Stimulated activated CD8-positive, alpha-beta memory T cell treated with anti-CD3 and anti-CD28 coated beads, Interleukin-7, amount 100 ng/mL, for 4 hours (primary cell): Measurements from ENCODE around the gene EXOSC6.
"Not testable (repeated sequence)": the region's sequence is repeated elsewhere in the genome, so short reads cannot be mapped to it uniquely, and the experiment has no call there.

Experiments used
- DNase-seq, 2 donors: peaks; one replicate each; pipeline ENCODE4 v3.0.0-alpha.2; 2020; ENCODE audit warnings: low read depth in 2 of 2

The EXOSC6 gene

DNA sequence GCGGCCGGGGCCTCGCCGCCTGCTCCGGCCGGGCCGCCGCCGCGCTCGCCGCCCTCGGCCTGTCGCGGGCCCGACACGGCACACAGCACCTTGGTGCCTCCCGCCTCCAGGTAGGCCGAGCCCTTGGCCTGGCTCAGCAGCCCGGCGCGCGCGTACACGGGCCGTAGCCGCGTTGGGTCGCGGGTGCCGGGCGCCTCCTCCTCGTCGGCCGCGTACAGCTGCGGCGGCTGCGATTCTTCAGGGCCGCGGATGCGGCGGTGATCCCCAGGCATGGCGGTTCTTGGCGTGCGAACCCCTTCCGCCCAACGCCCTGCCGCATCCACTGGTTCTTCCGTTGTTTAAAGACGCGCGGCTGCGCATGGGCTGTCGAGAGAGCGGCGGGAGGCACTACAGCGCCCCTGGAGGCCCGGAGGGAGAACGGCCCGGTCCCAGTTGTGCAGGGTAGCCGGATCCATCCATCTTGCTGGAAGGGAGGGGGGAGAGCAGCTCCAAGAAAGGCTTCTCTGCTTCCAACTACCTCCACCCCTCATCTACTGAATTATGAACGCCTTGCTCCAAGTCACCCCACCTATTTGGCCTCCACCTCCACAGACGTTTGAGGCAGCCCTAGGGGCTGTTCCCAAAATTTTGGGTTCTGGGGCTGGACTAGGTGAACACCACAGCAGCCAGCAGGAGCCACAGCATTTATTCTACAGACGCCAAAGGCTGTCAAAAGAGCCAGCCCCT, at the start of gene EXOSC6:
Gene EXOSC6, minus strand, starts transcription at position 312 of the 726 bp plus-strand sequence. Its CDS starts 40 bp downstream, at position 272.
- peak; percentile 81 to 88 for DNase-seq

DNA sequence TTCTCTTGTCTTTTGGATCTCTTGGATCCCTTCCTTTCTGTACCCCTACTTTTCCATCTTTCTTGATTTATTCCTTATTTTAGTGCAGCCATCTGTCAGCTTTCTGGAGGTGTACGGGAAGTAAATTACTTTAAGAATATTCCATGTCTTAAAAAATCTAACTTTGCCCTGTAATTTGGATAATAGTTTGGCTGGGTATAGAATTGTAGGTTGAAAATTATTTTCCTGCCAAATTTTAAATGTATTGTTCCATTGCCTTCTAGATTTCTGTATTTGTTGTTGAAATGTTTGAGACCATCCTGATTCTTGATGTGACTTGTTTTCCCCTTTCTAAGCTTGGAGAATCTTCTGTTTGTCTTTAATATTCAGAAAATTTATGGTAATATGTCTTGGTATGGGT, 49.4 kb upstream of the EXOSC6 start:
- no peak for DNase-seq

DNA sequence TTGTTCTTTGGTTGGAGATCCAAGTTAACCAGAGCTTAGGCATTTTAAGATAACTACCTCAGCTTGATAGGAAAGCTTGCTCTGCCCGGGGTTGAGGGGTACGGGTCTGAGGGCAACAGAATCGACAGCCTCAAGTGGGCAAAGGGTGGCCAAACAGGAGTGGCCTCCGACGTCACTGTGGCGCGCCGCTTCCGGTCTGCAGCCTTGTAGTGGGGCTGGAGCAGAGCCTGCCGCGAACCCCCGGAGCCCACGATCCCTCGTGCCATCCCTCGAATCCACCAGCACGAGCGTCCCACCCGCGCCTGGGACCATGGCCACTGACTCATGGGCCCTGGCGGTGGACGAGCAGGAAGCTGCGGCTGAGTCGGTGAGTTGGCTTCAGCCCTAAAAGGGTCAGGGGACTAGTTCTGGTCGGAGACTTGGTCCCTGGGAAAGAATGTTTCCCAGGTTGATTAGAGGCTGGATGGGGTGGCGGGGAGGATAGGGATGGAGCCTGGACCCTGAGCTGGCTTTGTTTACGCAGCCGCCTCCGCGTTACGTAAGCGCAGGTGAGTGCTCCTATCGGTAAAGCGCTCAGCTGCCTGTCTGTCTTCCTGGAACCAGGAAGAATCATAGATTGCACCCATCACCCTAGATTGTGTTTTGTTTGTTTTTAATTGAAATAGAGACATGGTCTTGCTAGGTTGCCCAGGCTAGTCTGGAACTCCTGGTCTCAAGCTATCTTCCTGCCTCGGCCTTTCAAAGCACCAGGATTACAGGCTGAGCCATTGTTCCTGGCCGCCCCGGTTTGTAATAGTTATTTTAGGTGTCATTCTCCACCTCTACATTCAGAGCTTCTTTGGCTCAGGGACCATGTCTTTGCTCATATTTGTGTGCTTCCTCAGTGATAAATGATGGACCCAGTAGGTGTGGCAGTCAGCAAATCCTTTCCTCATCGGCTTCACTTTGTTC, 47.5 kb upstream of the EXOSC6 start, which contains the start of gene DDX19B:
Gene DDX19B, plus strand, starts transcription at position 199 of the 951 bp plus-strand sequence. Its CDS starts 112 bp downstream, at position 311.
- peak; percentile 13 to 50 for DNase-seq

GRCh38 chr16:70295634-70296033, 43.9 kb upstream of the EXOSC6 start:
- no peak for DNase-seq

GRCh38 chr16:70294385-70295025, 42.8 kb upstream of the EXOSC6 start:
- DNase-seq: no peak

GRCh38 chr16:70292148-70292547, 40.4 kb upstream of the EXOSC6 start:
- DNase-seq: not testable (repeated sequence)

DNA sequence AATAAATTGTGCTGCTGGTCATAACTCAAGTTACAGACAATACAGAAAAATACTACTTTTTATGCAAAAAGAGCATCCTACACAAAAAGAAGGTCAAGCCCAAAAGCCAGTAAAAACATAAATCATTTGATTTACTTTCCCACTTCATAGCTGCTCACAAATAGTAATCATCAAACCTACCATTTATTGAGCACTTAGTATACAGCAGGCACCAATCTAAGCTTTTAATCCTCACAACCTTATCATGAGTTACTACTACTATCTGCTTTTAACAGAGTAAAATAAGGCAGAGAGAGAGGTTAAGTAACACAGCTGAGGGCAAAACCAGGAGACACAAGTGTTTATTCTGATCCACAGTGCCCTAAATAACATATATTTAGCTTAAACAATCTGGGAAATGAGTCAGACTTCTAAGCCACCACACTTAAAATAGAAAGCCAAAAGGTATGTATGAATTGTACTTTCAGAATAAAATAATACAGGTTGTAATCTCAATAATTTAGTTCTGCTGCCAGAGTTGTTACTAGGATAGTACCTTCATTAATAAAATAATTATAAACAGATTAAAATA, 39.3 kb upstream of the EXOSC6 start:
- no peak for DNase-seq

DNA sequence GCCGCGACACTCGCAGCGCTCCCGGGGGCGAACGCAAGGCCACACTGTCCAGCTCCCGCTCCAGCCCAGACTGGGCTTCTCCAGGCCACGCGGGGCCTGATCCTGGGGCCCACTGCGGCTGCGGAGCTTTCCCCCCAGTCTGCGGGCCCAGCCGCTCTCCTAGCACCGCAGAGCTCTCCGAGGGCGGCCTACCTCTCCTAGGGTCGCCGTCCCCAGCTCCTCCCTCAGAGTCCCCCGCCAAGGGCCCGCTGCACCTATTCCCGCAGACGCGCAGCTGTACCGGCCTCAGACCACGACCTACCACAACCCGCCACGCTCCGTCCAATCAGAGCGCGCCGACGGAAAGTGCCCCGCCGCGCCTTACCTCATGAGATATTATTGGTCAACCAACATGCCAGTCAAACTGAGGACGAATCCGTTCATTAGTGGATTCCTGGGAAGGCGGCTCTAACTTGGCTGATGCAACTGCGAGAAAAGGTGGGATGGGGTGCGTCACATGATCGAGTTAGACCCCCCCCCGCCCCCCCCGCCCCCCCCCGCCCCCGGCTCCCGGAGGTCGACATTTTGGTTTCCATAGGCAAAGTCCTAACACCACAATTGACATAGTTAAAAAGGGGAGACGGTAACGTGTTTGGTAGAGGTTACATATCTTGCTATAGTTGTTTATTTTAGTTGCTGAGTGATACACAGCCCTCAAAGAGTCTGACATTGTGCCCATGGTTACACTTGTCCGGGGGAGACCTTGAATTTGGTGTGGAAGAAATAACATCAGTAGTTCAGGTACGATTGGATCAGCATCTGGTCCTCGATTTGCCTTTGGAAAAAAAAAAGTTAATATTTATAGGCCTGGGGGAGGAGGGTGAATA, 37.7 kb upstream of the EXOSC6 start, which contains the start of gene AARS1:
Gene AARS1, minus strand, starts transcription at position 278 of the 866 bp plus-strand sequence. CDS start 6,743 bp downstream, outside the sequence.
- peak; percentile 93 to 95 for DNase-seq

- not testable (repeated sequence) for DNase-seq
Observed at GRCh38 chr16:70287304-70287971, 35.7 kb upstream of the EXOSC6 start.

GRCh38 chr16:70276392-70276791, 24.7 kb upstream of the EXOSC6 start:
- no peak for DNase-seq

DNA sequence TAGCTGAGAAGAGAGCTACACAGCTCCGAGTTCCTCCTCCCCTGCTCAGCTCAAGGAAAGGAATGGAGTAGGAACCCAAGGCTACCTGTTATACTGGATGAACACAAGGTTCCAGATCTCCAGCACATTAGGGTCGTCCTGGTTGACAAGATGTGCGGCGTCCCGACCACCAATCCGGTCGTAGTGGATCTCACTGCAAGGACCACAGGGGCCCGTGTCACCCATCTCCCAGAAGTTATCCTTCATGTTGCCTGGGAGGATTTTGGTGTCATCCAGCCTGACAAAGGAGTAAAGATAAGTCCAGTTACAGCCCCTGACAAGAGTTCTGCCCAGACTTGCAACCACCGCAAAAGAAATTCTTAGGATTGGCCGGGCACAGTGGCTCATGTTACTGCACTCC, 20.0 kb upstream of the EXOSC6 start:
- DNase-seq: no peak

- no peak for DNase-seq
Observed at GRCh38 chr16:70270176-70270575, 18.4 kb upstream of the EXOSC6 start.

- no peak for DNase-seq
Observed at GRCh38 chr16:70269471-70269870, 17.7 kb upstream of the EXOSC6 start.

DNA sequence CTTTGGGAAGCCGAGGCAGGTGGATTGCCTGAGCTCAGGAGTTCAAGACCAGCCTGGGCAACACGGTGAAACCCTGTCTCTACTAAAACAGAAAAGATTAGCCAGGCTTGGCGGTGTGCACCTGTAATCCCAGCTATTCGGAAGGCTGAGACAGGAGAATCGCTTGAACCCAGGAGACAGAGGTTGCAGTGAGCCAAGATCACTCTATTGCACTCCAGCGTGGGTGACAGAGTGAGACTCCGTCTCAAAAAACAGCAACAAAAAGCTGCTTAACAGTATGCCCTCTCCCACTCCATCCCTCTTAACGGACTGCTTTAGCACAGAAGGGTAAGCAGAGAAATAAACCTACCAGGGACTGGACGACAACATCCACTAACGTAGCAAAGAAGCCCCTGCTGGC, 16.2 kb upstream of the EXOSC6 start:
- DNase-seq: not testable (repeated sequence)

- DNase-seq: no peak
Observed at GRCh38 chr16:70267516-70267915, 15.8 kb upstream of the EXOSC6 start.

- DNase-seq: not testable (repeated sequence)
Observed at GRCh38 chr16:70259903-70260302, 8.2 kb upstream of the EXOSC6 start.

DNA sequence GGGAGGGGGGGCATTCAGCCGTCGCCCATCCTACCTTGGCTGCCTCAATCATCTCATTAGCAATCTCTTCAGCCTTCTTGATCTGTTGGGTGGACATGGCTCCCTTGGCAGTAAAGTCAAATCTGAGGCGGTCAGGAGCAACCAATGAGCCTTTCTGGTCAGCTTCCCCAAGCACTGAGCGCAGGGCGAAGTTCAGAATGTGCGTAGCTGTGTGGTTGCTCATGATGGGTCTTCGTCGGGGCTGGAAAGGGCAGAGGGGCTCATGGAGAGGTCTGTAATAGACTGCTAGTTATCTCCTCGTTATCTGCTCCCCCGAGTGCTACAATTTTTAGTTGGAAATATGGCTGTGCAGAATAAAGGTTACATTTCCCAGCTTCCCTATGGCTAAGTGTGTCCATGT, 7.2 kb upstream of the EXOSC6 start:
- DNase-seq: no peak

- DNase-seq: no peak
Observed at GRCh38 chr16:70258065-70258464, 6.3 kb upstream of the EXOSC6 start.

GRCh38 chr16:70257391-70257790, 5.7 kb upstream of the EXOSC6 start:
- no peak for DNase-seq

- DNase-seq: no peak
Observed at GRCh38 chr16:70255574-70255973, 3.8 kb upstream of the EXOSC6 start.
